HG03103 (cell line): ENCODE data around the gene AATF.

Experiments
- ATAC-seq: cut with Tn5 transposase; IDR thresholded peaks from one replicate; pipeline ENCODE4 v1.9.1; 2021; ENCODE audit warnings: low read depth; ENCODE audit not compliant: unreplicated experiment

Gene AATF

GRCh38 chr17:37037590-37038155 is 88.9 kb downstream of the AATF start:
- ATAC-seq: no peak

- no peak for ATAC-seq
Measured at GRCh38 chr17:37039269-37039668, 90.5 kb downstream of the AATF start.

GRCh38 chr17:37041932-37042331 is 93.2 kb downstream of the AATF start:
- ATAC-seq: no peak

DNA sequence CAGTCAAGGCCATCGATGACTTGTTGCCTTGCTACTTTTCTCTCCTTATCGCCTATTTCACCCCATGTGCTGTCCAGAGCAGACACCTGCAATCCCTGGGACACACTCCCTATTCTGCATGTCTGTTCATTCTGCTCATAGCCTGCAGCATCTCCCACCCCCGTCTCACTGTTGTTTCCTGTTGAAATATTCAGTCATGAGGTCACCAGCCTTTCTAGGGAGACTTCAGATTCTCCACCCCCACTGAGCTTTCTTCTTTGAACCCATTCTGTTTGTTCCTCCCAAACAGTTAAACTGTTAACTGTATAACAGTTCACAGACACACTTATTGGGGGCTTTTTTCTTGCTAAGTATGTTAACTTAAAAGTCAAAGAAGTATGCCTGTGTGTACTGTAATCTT is 94.4 kb downstream of the AATF start:
- ATAC-seq: no peak

- no peak for ATAC-seq
Measured at GRCh38 chr17:37045351-37045922, 96.7 kb downstream of the AATF start.

DNA sequence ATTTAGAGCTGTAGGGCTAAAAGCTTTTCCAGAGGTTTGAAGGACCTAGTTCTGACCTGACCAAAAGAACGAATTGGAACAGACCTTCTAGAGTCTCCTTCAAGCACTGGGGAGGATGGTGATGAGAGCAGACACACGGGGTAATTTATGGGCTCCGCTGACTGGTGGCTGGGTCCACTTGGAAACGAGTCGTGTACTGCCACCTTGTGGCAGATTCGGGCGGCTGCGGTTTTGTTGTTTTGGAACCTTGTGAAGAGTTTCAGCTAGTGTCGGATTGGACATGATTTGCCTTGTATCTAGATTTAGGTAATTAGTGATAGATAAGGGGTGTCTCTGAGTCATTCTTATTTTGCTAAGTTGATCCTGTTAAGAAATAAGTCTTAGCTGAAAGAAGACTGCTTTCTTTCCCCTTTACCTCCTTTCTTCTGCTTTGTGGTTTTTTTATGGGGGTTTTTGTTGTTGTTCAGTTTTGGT is 98.9 kb downstream of the AATF start:
- ATAC-seq: no peak

DNA sequence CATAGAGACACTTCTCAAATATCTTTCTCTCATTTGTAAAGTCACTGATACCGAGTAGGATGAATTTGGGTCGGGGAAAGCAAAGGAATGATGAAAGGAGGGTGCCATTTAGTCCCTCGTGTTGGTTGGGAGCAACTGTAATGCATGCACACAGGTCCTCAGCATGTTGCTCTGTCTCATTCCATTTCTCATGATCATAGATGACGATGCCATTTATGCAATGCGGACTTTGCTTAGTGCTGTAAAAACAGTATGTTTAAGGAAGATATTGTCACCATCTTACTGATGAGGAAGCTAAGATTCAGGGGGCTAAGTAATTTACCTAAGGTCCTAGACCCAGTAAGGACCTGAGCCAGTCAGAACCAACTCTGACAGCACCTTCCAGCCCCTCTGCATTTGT is 100.1 kb downstream of the AATF start:
- no peak for ATAC-seq

DNA sequence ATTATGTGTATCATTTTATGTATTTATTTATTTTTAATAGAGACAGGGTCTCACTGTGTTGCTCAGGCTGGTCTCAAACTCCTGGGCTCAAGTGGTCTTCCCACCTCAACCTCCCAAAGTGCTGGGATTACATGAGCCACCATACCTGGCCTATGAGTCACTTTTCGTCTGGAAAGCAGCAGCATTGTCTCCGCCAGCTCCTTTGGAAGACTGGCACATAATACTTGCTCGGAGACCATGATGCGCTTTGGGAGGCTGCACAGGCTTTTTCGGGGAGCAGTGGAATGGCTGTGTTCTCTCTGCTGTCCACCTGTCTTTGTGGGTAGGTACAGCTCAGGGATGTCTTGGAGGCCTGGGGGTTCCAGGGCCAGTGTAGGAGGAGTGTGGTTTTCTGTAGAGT is 102.2 kb downstream of the AATF start:
- no peak for ATAC-seq

GRCh38 chr17:37051381-37051780 is 102.6 kb downstream of the AATF start:
- ATAC-seq: no peak

GRCh38 chr17:37051833-37052232 is 103.1 kb downstream of the AATF start:
- ATAC-seq: no peak

GRCh38 chr17:37052450-37052849 is 103.7 kb downstream of the AATF start:
- ATAC-seq: no peak

GRCh38 chr17:37054894-37055293 is 106.1 kb downstream of the AATF start:
- no peak for ATAC-seq

- ATAC-seq: no peak
Measured at GRCh38 chr17:37056622-37057021, 107.9 kb downstream of the AATF start.

DNA sequence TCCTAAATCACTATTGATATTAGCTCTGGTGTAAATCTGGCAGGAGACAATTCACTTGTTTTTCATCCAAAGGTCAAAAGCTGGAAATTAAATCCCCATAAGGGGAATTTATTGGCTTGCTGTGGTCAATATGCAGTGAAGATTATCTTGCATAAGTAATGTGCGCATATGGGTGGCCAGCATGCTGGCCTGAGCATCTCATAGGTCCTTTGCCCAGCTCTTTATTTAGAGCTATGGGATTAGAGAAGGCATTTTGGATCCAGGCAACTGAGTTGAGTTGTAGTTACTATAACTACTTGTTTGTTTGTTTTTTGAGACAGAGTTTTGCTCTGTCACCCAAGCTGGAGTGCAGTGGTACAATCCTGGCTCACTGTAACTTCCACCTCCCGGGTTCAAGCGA is 110.7 kb downstream of the AATF start:
- no peak for ATAC-seq

DNA sequence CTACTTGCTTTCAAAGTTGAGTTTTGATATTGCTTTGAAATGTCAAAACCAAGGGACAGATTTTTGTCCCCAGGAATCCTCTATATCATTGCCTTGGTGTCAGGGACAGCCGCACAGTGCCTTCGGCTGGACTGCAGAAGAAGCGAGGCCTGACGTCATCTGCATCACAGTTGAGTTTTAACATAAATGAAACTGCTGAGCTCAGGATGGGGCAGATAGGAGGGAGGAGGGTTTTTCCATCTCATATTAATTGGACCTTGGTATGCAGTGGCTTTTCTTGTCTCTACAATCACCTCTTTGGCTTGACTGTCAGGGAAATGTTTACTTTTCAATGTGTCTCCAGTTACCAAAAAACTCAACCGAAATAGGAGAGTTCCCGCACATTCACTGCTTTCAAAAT is 111.3 kb downstream of the AATF start:
- ATAC-seq: no peak

DNA sequence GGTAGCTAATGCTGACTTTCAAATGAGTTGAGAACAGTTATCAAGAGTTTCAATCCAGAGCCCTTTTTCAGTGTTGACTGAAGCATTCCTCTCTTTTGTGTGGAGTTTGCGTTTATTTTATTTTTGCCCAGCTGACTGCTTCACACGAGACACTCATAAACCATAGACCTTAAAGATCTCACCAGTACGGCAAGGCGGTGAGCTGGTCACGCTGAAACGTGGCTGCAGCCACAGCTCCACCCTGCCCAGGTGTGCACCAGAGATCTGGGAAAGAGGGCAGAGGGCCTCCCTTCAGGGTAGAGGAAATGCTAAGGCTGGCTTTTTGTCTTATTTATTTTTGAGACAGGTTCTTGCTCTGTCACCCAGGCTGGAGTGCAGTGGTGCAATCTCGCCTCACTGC is 112.2 kb downstream of the AATF start:
- ATAC-seq: no peak

DNA sequence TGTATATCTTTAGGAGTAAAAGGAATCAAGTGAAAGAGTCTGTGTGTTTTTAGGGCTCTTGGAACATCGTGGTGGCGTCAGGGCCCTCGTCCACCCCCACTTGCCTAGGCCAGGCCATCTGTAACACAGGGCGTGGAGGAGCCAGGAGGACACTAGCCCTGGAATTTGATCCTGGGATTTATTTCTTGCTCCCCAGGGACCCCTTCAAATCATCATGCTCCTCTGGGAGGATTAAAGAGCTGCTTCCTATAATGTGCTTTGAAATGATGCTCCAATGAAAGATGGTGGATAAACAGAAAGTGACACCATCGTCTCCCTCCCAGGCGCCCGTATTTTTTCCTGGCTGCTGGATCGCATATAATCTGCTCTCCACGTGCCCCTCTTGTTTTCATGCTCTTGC is 113.3 kb downstream of the AATF start:
- ATAC-seq: no peak

- no peak for ATAC-seq
Measured at GRCh38 chr17:37064206-37064605, 115.5 kb downstream of the AATF start.

DNA sequence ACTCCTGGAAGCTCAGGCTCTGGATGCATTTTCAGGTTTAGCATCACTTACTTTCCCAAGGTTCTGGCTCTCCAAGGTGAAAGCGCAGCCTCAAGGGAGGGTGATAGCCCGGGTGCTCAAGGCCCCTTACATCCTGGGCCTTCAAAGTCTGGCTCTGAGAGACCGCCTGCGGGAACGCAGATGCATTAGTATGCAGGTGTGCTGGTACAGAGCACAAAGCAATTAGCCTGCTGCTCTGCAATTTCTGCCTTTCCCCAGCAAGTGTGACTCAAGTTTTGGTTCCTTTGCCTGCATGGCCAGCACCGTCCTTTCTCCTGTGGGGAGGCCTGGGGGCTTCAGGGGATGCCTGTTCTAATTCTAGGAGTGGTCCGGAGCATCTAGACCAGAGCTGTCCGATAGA is 116.2 kb downstream of the AATF start:
- ATAC-seq: no peak

DNA sequence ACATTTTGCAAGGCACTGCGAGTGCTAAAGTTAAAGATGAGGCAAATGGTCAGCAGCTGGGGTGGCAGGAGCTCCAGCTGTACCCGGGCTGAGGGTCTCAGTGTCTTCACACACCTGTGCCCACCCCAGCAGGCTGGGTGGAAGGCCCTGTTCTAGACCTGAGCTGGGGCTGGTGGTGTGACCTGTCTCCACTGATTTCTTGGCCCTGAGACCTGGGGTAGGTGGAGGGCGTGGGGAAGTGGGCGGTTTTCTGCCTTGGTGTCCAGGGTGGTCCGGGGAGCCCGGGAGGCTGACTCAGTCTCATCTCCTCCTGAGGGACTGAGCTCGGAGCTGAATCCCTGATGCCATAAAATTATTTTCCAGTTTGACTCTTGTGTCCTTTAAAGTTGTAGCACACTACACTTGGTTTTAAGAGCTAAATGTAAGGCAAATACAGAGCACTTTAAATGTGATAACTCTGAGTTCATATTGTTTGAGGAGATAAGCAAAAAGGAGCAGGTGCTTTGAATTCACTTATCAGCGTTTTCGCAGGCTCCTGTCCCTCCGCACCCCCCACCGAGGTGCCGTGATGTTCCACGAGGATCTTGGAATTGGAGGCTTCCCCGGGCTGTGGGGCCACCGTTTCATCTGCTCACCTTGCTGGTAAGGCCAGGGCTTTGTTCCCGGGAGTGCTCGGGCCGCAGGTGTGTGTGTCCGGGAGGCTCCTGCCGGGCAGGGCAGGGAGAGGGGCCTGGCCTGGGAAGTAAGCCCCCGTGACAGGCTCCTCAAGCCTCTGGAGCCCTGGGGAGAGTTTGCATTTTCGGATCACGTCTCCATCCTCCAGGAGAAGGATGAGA is 117.0 kb downstream of the AATF start:
- ATAC-seq: no peak

DNA sequence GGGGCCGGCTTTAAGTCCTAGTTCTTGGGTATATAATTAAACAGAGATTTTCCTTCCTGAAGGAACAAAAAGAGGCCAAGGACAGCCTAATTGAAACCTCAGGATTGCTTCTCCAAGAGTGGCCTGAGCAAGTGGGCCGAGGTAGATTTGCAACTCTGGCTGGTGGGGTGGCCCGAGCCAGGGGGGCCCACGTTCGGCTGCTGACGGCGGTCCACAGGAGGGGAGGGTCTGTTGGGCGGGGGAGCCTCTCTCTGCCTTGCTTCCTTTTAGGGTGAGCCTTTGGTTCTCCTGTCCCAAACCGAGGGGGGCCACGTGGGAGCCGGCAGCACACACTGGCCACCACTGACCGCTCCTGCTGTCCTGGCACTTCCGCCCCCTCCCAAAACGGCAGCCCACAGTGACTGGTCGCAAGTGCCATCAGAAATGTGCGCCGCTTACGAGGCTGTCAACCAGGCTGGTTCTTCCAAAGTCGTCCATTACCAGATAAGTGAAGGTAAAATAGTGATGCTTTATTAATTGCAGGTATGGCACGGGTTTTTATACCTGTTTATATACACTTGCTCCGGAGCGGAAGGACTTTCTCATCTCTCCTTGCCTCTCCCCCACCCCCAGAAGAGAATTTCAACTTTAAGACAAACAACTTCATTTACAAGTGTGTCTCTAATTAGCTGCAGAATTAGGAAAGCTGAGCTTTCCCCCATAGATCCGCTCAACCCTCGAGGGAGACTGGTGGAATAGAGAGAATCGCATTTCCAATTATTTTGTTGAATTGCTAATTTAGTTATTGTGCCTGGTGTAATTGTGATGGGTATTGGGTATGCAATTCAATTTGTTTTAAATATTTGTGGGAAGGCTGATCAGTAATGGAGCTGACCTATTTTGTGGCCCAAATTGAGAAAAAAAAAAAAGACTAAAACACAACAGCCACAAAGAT is 117.8 kb downstream of the AATF start:
- no peak for ATAC-seq
